ENCODE data around the gene ATP1B2. TPM values are rescaled to one million over a fixed set of nuclear protein-coding genes. Genes with fewer than 3 reads are reported as not detected.

The ATP1B2 gene, protein sequence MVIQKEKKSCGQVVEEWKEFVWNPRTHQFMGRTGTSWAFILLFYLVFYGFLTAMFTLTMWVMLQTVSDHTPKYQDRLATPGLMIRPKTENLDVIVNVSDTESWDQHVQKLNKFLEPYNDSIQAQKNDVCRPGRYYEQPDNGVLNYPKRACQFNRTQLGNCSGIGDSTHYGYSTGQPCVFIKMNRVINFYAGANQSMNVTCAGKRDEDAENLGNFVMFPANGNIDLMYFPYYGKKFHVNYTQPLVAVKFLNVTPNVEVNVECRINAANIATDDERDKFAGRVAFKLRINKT
- total RNA-seq, result 27.5 TPM

GRCh38 chr17:7650509-7651096, at the start of gene ATP1B2:
TSS of gene ATP1B2 (plus strand) at chr17:7650926. CDS start at chr17:7651519, 593 bp downstream.

GRCh38 chr17:7614425-7615264, 36.1 kb upstream of the ATP1B2 start, which contains the start of gene FXR2:
TSS of gene FXR2 (minus strand) at chr17:7614897. CDS start at chr17:7614532, 365 bp downstream.

GRCh38 chr17:7627250-7628121, 23.2 kb upstream of the ATP1B2 start, which contains the start of gene SAT2:
TSS of gene SAT2 (minus strand) at chr17:7627821. CDS start at chr17:7627635, 186 bp downstream.

GRCh38 chr17:7629939-7630571, 20.7 kb upstream of the ATP1B2 start, which contains the start of gene SHBG:
TSS of gene SHBG (plus strand) at chr17:7630135. CDS start at chr17:7630173, 38 bp downstream.

DNA sequence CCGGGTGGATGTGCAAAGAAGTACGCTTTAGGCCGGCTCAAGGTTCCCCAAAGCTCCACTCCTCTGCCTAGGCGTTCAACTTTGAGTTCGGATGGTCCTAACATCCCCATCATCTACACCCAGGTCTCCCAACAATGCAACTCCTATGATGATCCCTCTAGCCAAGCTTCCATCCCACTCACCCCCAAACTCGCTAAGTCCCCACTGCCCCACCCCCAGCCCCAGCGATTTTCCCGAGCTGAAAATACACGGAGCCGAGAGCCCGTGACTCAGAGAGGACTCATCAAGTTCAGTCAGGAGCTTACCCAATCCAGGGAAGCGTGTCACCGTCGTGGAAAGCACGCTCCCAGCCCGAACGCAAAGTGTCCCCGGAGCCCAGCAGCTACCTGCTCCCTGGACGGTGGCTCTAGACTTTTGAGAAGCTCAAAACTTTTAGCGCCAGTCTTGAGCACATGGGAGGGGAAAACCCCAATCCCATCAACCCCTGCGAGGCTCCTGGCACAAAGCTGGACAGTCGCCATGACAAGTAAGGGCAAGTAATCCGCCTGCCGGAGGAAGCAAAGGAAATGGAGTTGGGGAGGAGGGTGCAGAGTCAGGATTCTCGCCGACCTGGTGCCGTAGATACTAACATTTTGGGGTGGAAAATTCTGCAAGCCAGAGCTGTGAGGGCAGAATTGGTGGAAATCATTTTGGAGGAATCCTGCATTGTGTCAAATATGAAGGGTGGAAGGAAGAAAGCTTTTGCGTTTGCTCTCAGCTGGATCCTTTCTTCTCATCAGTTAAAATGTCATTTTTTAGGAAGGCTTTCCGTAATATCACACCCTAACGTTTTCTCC, 36.6 kb downstream of the ATP1B2 start, which contains the start of gene TP53:
Gene TP53 (minus strand): TSS at position 419 of the 836 bp plus-strand sequence. CDS start 10,896 bp downstream, outside the sequence.

DNA sequence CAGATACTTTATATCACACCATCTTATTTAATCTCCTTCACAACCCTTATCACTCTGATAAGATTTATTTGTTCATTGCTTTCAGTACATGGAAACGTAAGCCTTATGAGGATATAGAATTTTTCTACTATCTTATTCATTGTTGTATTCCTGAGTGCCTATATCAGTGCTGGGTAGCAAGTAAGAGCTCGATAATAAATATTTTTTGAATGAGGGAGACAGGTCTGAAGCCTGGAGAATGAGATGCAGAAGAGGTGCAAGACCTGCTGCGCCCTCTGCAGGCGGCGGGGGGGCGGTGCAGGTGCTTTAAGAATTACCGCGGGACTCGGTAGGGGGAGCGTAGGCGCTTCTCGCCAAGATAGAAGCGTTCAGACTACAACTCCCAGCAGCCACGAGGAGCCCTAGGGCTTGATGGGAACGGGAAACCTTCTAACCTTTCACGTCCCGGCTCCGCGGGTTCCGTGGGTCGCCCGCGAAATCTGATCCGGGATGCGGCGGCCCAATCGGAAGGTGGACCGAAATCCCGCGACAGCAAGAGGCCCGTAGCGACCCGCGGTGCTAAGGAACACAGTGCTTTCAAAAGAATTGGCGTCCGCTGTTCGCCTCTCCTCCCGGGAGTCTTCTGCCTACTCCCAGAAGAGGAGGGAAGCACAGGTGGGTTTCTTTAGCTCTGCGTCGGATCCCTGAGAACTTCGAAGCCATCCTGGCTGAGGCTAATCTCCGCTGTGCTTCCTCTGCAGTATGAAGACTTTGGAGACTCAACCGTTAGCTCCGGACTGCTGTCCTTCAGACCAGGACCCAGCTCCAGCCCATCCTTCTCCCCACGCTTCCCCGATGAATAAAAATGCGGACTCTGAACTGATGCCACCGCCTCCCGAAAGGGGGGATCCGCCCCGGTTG, 37.4 kb downstream of the ATP1B2 start, which contains the start of gene WRAP53:
Gene WRAP53 (plus strand): TSS at position 570 of the 900 bp plus-strand sequence. CDS start 172 bp downstream, at position 742.

GRCh38 chr17:7704601-7705268, 54.0 kb downstream of the ATP1B2 start, which contains the start of gene EFNB3:
TSS of gene EFNB3 (plus strand) at chr17:7705202. CDS start at chr17:7705599, 397 bp downstream.

Other genes with a start within 250 kb of the ATP1B2 start
- gene TMEM256, start 246.8 kb upstream of the ATP1B2 start, total RNA-seq, result 63.7 TPM
- 19.1 TPM for gene NLGN2, start 243.1 kb upstream of the ATP1B2 start, total RNA-seq
- gene SPEM1, start 230.6 kb upstream of the ATP1B2 start, total RNA-seq, result not detected
- not detected for gene SPEM2, start 225.3 kb upstream of the ATP1B2 start, total RNA-seq
- gene SPEM3, start 222.1 kb upstream of the ATP1B2 start, total RNA-seq, result not detected
- 1.4 TPM for gene TMEM102, start 215.5 kb upstream of the ATP1B2 start, total RNA-seq
- 9.0 TPM for gene FGF11, start 211.4 kb upstream of the ATP1B2 start, total RNA-seq
- 19.1 TPM for gene CHRNB1, start 205.9 kb upstream of the ATP1B2 start, total RNA-seq
- 25.6 TPM for gene ZBTB4, start 171.3 kb upstream of the ATP1B2 start, total RNA-seq
- not detected for gene SLC35G6, start 169.5 kb upstream of the ATP1B2 start, total RNA-seq
- gene POLR2A, start 166.6 kb upstream of the ATP1B2 start, total RNA-seq, result 65.7 TPM
- 4.8 TPM for gene TNFSF12, start 101.9 kb upstream of the ATP1B2 start, total RNA-seq
- gene TNFSF13, start 92.2 kb upstream of the ATP1B2 start, total RNA-seq, result 1.6 TPM
- gene SENP3, start 89.0 kb upstream of the ATP1B2 start, total RNA-seq, result 76.6 TPM
- 5.5 TPM for gene CD68, start 71.3 kb upstream of the ATP1B2 start, total RNA-seq
- gene MPDU1, start 67.1 kb upstream of the ATP1B2 start, total RNA-seq, result 44.1 TPM
- 1.4 TPM for gene SOX15, start 60.8 kb upstream of the ATP1B2 start, total RNA-seq
- gene FXR2, start 36.0 kb upstream of the ATP1B2 start, total RNA-seq, result 46.1 TPM
- gene SAT2, start 23.1 kb upstream of the ATP1B2 start, total RNA-seq, result 30.7 TPM
- gene SHBG, start 20.8 kb upstream of the ATP1B2 start, total RNA-seq, result not detected
- 10.6 TPM for gene TP53, start 36.6 kb downstream of the ATP1B2 start, total RNA-seq
- gene WRAP53, start 37.6 kb downstream of the ATP1B2 start, total RNA-seq, result 7.8 TPM
- 42.4 TPM for gene EFNB3, start 54.3 kb downstream of the ATP1B2 start, total RNA-seq
- 2.5 TPM for gene DNAH2, start 66.8 kb downstream of the ATP1B2 start, total RNA-seq
- 13.1 TPM for gene KDM6B, start 183.3 kb downstream of the ATP1B2 start, total RNA-seq
- gene TMEM88, start 204.1 kb downstream of the ATP1B2 start, total RNA-seq, result 2.3 TPM
- gene NAA38, start 206.6 kb downstream of the ATP1B2 start, total RNA-seq, result 42.2 TPM
- gene CYB5D1, start 207.1 kb downstream of the ATP1B2 start, total RNA-seq, result 22.6 TPM
- 206 TPM for gene CHD3, start 237.9 kb downstream of the ATP1B2 start, total RNA-seq

Measured in diencephalon (tissue), 1 donor.